Measurements from ENCODE around the gene THADA. TPM values are rescaled to one million over a fixed set of nuclear protein-coding genes. Genes with fewer than 3 reads are reported as not detected.

THADA gene
- total RNA-seq, 2 donors from 2014 or later = 23.7 to 69.5 TPM

DNA sequence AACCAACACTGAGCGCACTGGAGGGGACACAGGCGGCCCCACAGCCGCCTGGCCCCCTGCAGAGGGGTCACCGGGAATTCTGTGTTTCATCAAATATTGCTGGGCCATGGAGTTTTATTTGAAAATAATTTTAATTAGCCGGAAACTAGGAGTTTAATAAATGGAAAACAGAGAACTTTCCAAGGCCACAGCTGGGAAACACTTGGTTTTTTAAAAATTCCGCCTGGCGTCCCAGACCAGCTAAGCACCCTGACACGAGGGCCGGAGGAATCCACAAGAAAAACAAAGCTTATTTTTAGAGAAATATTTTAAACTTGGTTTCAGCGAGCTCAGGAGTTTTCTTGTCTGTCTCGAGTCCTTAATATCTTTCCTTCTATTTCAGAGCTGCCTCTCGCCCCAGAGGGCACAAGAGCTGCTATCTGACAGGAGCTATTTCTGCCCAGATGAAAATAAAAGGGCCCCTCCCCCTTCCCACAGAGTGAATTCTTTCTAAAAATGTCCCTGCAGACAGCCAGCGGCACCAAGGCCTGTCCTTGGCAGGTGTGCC, 377.6 kb downstream of the THADA start:
- Mint-ChIP-seq H3K27me3 (no peaks in the 10 kb centered on the region), H3K36me3 (no peaks in the 10 kb centered on the region), H3K9me3 (no peaks in the 10 kb centered on the region), H3K4me3 (peak overlapping the region; percentile 90), H3K4me1 (ENCODE audit: low read depth in 2 of 2) (peaks cover 39 to 48% of the 10 kb centered on the region in 2 donors), H3K27ac (peak overlapping the region; percentile 78 to 91)
- no peak for ATAC-seq
- no peak for DNase-seq (ENCODE audit: low spot score)

GRCh38 chr2:43217228-43218154, 378.3 kb downstream of the THADA start:
- Mint-ChIP-seq H3K36me3 (no peaks in the 10 kb centered on the region), H3K9me3 (no peaks in the 10 kb centered on the region), H3K27me3 (no peaks in the 10 kb centered on the region), H3K4me3 (peak overlapping the region; percentile 50), H3K4me1 (ENCODE audit: low read depth in 2 of 2) (peaks cover 42 to 50% of the 10 kb centered on the region in 2 donors), H3K27ac (peak overlapping the region; percentile 78 to 91)
- ATAC-seq (no peak), DNase-seq (ENCODE audit: low spot score) (no peak)

DNA sequence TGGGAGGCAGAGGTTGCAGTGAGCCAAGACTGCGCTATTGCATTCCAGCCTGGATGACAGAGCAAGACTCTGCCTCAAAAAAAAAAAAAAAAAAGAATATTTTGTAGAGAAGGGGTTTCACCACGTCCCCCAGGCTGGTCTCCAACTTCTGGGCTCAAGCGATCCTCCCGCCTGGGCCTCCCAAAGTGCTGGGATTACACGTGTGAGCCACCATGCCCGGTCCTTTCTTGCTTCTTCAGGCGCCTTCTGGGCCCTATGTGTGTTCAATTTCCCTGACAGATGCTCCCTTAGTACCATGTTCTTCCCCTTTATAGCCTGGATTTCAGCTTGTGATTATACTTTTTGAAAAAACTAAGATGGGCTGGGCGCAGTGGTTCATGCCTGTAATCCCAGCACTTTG, 379.2 kb downstream of the THADA start:
- H3K36me3 Mint-ChIP-seq = no peaks in the 10 kb centered on the region
- no peak overlapping the region for H3K4me3 Mint-ChIP-seq
- no peaks in the 10 kb centered on the region for H3K9me3 Mint-ChIP-seq
- no peaks in the 10 kb centered on the region for H3K27me3 Mint-ChIP-seq
- no peak overlapping the region for H3K27ac Mint-ChIP-seq
- ATAC-seq = no peak
- peaks cover 41 to 45% of the 10 kb centered on the region in 2 donors for H3K4me1 Mint-ChIP-seq (ENCODE audit: low read depth in 2 of 2)
- DNase-seq (ENCODE audit: low spot score) = no peak

- ATAC-seq (no peak), DNase-seq (ENCODE audit: low spot score) (no peak)
- H3K27me3 Mint-ChIP-seq = no peaks in the 10 kb centered on the region
- H3K9me3 Mint-ChIP-seq = no peaks in the 10 kb centered on the region
- H3K27ac Mint-ChIP-seq = no peak overlapping the region
- H3K4me3 Mint-ChIP-seq = no peak overlapping the region
- no peaks in the 10 kb centered on the region for H3K36me3 Mint-ChIP-seq
- peaks cover 35 to 39% of the 10 kb centered on the region in 2 donors for H3K4me1 Mint-ChIP-seq (ENCODE audit: low read depth in 2 of 2)
Measured at GRCh38 chr2:43215673-43216255, 380.1 kb downstream of the THADA start.

GRCh38 chr2:43214253-43214652, 381.6 kb downstream of the THADA start:
- H3K27ac Mint-ChIP-seq = no peak overlapping the region
- peaks cover 27 to 32% of the 10 kb centered on the region in 2 donors for H3K4me1 Mint-ChIP-seq (ENCODE audit: low read depth in 2 of 2)
- H3K36me3 Mint-ChIP-seq = no peaks in the 10 kb centered on the region
- H3K27me3 Mint-ChIP-seq = no peaks in the 10 kb centered on the region
- DNase-seq (ENCODE audit: low spot score) = no peak
- ATAC-seq = no peak
- no peak overlapping the region for H3K4me3 Mint-ChIP-seq
- no peaks in the 10 kb centered on the region for H3K9me3 Mint-ChIP-seq

DNA sequence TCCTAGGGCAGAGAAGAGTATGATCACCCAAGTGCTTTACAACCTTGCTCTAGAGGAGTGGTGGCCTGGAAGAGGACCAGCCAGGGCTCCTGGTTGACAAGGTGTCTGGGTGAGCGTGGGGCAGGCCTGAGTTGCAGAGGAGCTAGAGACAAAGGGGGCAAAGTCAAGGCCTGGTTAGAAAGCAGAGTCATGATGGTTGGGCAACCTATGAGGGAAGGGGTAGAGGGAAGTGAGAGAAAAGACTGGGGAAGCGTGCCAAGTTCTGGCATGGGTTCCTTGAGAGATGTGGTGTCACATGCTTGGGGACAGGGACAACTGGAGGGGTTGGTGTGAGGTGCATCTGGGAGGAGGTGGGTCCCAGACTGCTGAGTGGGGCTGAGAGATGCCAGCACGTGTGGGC, 382.9 kb downstream of the THADA start:
- Mint-ChIP-seq H3K27ac (peak overlapping the region; percentile 22 to 78), H3K4me3 (peak overlapping the region; percentile 69), H3K9me3 (no peaks in the 10 kb centered on the region), H3K36me3 (no peaks in the 10 kb centered on the region), H3K4me1 (ENCODE audit: low read depth in 2 of 2) (peaks cover 20 to 22% of the 10 kb centered on the region in 2 donors), H3K27me3 (no peaks in the 10 kb centered on the region)
- DNase-seq (ENCODE audit: low spot score) (peak; percentile 34), ATAC-seq (peak in 1 of 2 donors; percentile 34)

- Mint-ChIP-seq H3K4me1 (ENCODE audit: low read depth in 2 of 2) (peaks cover 22 to 24% of the 10 kb centered on the region in 2 donors), H3K4me3 (peak overlapping the region; percentile 69), H3K27ac (peak overlapping the region; percentile 22 to 78), H3K9me3 (no peaks in the 10 kb centered on the region), H3K36me3 (no peaks in the 10 kb centered on the region), H3K27me3 (no peaks in the 10 kb centered on the region)
- peak; percentile 52 to 64 for ATAC-seq
- peak; percentile 61 for DNase-seq (ENCODE audit: low spot score)
Measured at GRCh38 chr2:43212216-43212835, 383.5 kb downstream of the THADA start.

DNA sequence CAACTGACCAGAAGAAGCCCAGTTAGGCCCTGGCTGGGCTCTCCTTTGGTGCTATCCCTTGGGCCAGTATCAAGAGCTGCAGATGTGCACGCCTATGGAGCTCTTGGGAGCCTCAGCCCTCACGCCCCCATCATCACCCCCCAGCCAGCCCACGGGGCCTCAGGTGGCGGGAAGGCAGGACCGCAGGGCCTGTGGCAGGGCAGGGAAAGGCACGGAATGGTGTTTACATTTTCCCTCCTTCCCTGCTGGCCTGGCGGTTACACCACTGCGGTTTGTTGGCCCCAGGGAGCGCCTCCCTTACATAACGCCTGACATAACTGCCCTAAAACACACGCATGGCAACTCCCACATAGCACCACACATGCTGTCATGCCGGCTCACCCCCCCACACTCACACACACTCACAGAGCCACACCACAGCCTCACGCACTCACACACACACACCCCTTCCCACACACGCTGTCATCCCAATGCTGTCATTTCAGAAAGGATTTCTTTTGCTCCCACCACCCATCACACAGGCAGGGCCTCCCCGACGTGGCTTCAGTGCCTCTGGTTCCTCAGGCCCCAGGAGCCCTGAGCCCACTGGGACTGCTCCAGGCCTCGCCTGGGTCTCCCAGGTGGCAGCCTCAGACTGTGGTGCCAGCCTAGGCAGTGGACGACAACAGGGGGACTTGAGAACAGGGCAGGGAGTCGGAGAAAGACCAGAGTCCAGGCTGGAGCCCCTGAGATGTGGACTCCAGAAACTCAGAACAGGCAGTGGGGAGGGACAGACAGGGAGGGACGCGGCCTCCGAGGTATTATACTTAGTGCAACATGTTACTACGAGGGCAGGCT, 385.2 kb downstream of the THADA start:
- Mint-ChIP-seq H3K4me3 (peak overlapping the region; percentile 9), H3K27ac (no peak overlapping the region), H3K4me1 (ENCODE audit: low read depth in 2 of 2) (peaks cover 22 to 24% of the 10 kb centered on the region in 2 donors), H3K9me3 (no peaks in the 10 kb centered on the region), H3K36me3 (no peaks in the 10 kb centered on the region), H3K27me3 (no peaks in the 10 kb centered on the region)
- no peak for DNase-seq (ENCODE audit: low spot score)
- peak; percentile 58 to 71 for ATAC-seq

GRCh38 chr2:43210125-43210466, 385.7 kb downstream of the THADA start:
- no peaks in the 10 kb centered on the region for H3K9me3 Mint-ChIP-seq
- H3K4me1 Mint-ChIP-seq (ENCODE audit: low read depth in 2 of 2) = peaks cover 22 to 24% of the 10 kb centered on the region in 2 donors
- H3K36me3 Mint-ChIP-seq = no peaks in the 10 kb centered on the region
- ATAC-seq (no peak), DNase-seq (ENCODE audit: low spot score) (no peak)
- no peaks in the 10 kb centered on the region for H3K27me3 Mint-ChIP-seq
- no peak overlapping the region for H3K27ac Mint-ChIP-seq
- H3K4me3 Mint-ChIP-seq = peak overlapping the region; percentile 38

GRCh38 chr2:43209204-43209717, 386.6 kb downstream of the THADA start:
- H3K36me3 Mint-ChIP-seq = no peaks in the 10 kb centered on the region
- H3K4me1 Mint-ChIP-seq (ENCODE audit: low read depth in 2 of 2) = peaks cover 22 to 24% of the 10 kb centered on the region in 2 donors
- no peaks in the 10 kb centered on the region for H3K27me3 Mint-ChIP-seq
- H3K4me3 Mint-ChIP-seq = no peak overlapping the region
- no peaks in the 10 kb centered on the region for H3K9me3 Mint-ChIP-seq
- no peak overlapping the region for H3K27ac Mint-ChIP-seq
- DNase-seq (ENCODE audit: low spot score) (no peak), ATAC-seq (no peak)

DNA sequence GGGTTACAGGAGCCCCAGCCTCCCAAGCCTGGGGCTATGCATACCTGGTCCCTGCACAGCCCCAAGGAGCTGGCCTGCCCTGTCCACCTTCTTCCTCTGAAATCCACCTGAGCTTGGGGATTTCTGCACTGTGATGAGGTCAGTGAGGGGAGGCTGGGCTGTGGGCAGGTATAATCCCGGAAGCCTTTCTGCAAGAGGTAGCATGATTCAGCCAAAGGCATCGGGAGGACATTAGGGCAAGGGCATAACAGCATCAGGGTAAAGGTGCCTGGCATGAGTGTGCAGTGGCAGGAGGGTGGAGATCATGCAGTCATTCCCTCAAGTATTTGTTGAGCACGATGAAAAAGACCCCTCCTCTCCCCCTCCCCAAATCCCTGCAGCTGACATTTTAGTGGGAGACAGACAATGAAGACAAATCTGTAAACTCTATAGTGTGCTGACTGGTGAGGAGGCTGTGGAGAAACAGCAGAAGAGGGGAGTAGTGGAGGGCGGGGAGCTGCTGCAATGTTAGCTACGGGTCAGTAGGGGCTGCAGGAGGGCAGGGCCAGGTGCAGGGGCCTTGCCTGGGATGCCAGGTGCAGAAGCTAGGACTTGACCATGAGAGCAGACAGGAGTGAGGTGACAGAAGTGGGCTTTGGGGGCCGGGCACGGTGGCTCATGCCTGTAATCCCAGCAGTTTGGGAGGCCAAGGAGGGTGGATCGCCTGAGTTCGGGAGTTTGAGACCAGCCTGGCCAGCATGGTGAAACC, 388.1 kb downstream of the THADA start:
- Mint-ChIP-seq H3K4me3 (no peak overlapping the region), H3K27me3 (no peaks in the 10 kb centered on the region), H3K36me3 (no peaks in the 10 kb centered on the region), H3K9me3 (no peaks in the 10 kb centered on the region), H3K27ac (no peak overlapping the region), H3K4me1 (ENCODE audit: low read depth in 2 of 2) (peaks cover 17 to 20% of the 10 kb centered on the region in 2 donors)
- DNase-seq (ENCODE audit: low spot score) (no peak), ATAC-seq (no peak)

DNA sequence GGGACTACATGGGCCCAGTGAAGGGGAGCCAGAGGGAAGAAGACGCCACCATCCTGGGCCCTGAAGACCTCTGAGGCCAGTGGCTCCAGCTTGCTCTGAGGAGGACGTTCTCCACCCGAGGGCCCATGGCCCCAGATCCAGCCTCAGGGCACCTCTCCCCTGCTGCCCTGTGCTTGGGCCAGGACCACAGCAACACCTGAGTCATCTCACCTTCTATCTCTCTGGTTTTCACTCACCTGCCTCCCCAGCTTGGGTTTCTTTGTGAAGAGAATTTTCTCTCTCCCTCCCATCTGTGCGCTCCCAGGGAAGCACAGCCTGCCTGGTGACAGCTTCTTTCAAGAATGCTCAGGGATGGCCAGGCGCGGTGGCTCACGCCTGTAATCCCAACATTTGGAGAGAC, 389.2 kb downstream of the THADA start:
- no peak overlapping the region for H3K27ac Mint-ChIP-seq
- H3K4me1 Mint-ChIP-seq (ENCODE audit: low read depth in 2 of 2) = peaks cover 14 to 18% of the 10 kb centered on the region in 2 donors
- ATAC-seq = no peak

More for the DNA sequence above, 389.2 kb downstream of the THADA start:
- H3K9me3 Mint-ChIP-seq = no peaks in the 10 kb centered on the region
- DNase-seq (ENCODE audit: low spot score) = no peak
- H3K4me3 Mint-ChIP-seq = no peak overlapping the region
- no peaks in the 10 kb centered on the region for H3K27me3 Mint-ChIP-seq
- no peaks in the 10 kb centered on the region for H3K36me3 Mint-ChIP-seq
